GF-D8 (cell line): ENCODE measurements around the gene SORCS2.

Source experiments
- DNase-seq: peaks from one replicate; lab custom pipeline; 2025; lab: John Stamatoyannopoulos, UW

SORCS2 gene

DNA sequence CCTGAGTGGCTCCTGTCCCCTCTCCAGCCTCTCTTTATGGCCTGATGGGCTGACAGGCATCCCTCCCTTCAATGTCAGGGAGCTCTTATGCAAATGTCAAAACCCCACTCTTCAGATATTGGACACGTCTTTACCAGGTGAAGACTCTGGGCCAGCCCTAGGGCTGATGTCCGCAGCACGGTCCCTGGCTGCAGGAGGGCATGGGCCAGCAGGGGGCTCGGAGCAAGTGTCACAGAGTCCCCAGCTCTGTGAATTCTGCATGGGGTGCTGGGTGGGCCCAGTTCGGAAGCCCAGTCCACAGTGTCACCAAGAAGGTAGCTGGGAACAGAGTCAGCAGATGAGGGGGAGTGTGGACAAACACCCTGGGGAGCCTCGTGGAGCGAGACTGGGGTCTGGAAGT is 282.0 kb downstream of the SORCS2 start:
- DNase-seq, result no peak

DNA sequence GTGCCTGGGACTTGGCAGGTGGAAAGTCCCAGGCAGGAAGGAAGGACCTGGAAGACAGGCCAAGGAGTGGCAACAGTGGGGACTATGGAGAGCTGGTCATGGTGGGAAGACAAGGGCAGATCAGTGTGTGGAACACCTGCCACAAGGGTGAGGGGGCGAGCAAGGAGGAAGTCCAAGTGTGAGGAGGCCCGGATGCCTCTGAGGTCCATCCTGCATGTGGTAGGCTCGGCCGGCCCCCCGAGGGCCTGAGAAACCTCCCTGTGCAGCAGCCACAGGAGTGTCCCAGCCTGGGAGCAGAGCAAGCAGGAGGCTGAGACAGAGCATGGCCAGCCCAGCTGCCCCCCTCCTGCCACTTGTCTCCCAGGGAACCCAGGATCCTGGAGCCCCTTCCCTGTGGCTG is 282.9 kb downstream of the SORCS2 start:
- no peak for DNase-seq

DNA sequence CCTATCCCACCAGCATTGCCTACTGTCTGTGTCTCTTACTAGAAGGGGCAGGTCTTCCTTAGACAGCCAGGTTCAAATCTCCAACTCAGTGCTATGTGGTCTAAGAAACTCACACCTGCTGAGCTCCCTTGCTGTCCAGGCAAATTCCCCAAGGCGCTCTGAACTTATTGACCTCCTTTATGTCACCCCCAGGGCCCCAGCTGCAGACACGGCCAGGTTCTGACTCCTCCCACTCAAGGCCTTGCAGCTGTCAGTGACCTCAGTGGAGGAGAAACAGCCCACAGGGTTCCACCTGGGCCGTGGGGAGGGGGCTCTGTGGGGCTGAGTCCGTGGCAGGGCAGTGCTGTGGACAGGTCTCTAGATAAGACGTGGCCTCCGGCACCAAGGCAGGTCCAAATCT is 284.5 kb downstream of the SORCS2 start:
- DNase-seq, result no peak

DNA sequence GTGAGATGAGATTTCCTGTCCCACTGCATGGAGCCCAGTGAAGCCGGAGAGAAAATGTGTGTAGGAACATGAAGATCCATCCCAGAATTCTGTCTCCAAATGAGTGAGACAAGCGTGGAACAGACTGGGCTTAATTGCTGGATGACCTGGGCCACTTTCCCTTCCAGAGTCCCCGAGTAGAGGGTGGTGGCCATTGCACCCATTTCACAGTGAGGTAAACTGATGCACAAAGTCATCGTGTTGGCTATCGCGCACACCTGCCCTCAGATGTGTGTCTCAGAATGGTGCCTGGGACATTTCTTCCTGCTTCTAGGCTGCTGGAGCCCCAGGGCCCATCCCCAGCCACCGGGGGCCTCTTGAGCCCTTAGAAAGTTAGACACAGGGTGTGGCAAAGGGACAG is 285.4 kb downstream of the SORCS2 start:
- no peak for DNase-seq

DNA sequence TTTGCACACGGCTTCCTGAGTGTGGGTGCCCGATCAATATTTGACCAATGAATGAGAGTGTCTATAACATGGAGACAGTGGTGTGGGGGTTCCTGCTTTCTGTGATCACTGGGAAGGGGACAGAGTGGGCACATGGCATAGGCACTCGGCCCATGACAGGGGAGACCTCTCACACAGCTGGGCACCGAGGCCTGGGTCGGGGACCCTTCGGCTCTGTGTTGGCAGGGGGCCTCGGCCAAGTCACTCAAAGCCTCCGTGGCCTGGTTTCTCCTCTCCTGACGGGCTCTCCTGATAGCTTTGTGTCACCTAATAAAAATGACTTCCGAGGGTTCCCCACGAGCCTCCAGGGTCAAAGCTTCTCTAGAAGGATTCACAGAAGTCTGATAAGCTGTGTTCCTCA is 286.3 kb downstream of the SORCS2 start:
- no peak for DNase-seq

DNA sequence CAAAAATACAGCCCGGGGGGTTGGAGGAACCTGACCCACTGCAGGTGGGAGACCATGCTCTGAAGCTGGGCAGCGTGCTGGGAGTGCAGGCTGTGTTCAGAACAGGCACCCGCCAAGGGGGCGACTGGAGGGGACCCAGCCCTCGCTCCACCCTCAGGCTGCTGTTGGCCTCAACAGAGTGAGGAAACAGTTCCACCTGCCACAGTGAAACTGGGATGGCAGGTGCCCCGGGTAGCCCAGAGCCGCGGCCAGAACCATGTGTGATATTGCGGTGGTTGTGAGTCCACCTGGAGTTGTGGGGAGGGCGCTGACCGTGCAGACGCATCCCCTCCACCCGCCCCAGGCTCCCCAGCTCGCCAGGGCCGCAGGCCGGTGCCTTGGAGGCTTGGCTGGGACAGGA is 288.1 kb downstream of the SORCS2 start:
- DNase-seq, result no peak

DNA sequence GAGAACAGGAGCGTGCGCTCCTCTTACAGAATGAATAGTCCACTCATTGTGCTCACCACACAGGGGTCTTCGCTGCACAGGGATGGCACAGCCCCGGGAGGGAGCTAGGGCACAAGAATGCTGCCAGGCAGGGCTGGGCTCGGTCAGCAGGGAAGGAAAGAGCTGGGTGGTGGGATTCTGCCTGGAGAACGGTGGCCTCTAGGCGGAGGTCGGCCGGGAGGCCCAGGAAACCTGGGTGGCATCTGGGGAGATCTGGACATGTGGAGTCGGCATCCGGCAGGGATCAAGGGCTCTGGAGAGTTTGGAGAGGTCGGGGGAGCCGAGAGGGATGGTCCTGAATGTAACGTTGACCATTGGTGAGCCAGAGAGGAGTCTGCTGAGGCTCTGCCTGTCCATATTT is 288.9 kb downstream of the SORCS2 start:
- DNase-seq, result no peak

DNA sequence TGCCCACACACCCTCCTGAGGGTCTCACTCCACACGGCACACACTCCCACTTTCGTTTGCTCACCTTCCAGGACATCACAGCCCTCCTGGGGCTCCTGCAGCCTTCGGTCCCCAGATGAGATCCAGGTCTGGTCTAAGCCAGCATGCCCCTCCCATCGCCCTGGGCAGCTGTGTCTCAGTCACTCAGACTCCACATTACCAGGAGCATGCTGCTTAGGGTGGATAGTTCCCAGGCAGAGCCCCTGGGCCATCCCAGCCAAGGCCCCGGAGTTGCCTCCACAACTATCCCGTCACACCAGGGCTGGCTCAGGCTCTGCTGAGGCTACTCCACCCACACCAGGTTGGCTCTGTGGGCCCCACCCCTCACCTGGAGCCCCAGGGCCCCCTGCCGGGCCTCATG is 292.8 kb downstream of the SORCS2 start:
- no peak for DNase-seq

DNA sequence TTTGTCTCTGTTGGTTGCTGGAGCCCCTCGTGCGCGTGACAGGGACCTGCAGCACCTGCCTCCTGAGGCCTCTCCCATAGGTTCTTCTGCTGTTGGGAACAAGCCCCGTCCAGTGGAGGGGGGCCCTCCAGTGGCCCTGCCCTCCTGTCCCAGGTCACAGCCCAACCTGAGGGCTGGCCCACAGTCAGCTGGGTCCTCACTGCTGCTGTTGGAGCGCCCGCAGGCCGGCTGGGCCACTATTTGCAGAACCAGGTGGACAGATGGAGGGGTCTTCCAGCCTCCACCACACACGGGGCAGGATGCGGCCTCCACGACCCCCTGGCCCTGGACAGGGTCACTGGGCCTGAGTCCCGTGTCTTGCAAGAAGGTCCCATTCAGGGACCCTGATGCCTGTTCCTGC is 293.8 kb downstream of the SORCS2 start:
- DNase-seq, result no peak

DNA sequence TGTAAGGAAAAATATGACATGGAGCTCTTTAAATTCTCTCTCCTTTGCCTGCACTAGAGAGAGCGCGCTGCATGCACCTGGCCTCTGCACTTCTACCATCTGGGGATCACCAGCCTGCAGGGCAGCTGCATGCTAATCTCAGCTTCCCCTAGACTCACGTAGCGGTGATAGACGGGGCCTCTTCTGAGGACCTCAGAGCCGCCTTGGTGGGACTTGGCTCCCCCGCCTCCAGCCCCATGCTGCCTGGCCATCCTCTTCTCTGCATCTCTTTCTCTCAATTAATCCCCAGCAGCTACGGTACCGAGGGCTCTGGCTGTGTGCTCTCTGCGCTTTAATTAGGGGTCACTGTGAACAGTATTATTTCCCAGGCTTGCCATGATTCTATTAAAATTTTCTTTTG is 295.2 kb downstream of the SORCS2 start:
- no peak for DNase-seq

DNA sequence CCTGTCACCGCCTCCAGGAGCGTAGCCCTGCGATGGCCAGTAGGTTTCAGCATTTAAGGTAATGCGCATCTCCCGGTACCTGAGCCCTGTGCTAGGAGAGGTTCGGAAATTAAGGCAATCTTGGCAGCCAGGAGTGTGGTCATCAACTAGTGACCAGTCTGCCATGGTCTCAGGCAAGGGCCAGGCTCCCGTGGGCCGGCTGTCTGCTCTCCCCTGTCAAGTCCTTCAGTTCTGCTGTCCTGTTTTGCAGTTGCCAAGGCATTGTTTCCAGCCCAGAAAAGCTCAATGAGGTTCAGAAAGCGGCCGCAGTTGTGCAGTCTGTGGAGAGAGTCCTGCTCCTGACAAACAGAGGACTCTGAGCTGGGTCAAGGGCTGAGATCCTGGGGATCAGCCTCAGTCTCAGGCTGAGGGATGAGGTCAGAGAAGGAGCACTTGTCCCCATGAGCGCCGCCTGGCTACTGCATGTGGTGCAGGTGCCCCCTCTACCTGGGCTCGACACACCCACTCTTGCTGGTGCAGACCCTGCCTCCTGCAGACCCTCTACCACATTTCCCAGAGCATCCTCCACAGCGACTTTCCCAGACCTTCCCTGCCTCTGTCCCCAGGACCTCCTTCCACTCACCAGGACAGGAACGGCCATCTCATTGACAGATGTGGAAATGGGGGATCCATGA is 295.8 kb downstream of the SORCS2 start:
- DNase-seq, result no peak

DNA sequence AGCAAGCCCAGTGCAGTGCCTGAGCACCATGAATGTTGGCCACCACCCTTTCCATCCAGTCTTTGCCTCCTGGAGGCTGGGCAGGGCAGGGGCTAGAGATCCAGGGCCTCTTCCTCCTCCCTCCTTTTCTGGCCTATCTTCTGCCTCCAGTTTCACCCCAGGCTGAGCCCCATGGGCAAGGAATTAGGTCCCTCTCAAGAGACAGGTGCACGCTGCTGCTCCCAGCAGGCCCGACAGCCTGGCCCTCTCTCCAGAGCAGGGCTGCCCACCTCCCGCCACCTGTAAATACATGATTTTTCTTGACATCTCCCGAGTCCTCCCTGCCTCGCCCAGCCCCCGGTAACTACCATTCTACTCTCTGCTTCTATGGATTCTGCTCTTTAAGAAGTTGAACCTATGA is 299.6 kb downstream of the SORCS2 start:
- DNase-seq, result no peak

DNA sequence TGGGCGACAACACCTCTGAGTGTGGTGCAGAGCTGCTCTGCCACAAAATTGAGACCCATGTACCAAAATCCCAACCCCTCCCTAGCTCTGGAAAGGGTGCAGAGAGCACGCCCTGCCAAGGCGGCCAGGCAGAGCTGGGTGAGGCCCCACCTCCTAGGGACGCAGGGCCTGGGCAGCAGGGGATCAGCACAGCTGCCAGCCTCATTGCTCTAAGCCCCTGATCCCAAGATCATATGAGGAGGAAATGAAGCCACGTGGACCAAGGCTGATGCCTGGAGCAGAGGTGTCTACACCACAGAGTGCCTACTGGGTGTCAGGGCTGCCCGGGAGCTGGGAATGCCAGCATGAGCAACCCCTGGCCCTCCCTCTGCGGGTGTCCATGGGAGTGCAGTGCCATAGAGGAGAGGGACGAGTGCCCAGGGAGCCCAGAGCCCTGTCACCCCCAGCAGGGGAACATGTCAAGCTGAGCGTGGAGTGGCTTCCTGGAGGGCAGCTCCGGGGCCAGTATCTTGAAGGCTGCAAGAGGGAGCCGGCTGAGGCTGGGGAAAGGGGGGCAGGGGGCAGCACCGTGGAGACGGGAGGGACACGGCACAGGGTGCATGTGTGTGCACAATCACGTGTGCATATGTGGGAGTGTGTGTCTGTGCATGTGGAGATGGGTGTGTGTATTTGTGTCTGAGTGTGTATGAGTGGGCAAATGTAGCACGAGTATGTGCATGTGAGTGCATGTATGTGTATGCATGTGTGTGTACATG is 306.3 kb downstream of the SORCS2 start:
- no peak for DNase-seq

DNA sequence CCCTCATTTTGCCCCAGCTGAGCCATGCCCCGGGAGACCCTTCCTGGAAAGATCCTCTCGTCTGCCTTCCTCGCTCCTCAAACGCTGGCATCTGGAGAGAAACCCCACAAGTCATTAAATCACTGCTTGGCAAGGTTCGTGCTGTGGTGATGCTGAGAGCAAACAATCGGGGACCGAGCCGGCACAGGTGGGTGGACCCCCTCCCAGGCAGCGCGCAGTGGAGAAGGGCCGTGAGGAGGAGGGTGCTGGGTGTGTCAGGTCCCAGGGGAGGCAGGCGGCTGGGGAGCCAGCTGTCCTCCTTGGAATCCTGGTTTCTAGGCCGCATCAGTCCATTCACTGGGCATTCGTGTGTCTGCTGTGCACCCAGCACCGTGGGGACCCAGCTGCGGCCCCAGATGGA is 307.3 kb downstream of the SORCS2 start:
- DNase-seq, result no peak

DNA sequence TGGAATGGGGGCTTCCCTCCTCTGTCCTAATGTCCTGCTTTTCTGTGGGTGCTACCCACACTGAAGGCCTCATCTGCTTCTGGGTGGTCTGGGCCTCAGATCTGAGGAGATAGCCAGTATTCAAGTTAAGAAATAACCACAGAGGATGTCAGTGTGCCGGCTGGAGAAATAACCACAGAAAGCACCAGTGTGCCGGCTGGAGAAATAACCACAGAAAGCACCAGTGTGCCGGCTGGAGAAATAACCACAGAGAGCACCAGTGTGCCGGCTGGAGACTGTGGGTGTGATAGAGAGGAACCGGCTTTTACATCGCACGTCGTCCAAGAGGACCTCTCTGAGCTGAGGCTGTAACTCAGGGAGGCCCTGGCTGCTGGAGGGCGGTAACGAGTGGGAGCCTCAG is 308.1 kb downstream of the SORCS2 start:
- peak; percentile 10 for DNase-seq

DNA sequence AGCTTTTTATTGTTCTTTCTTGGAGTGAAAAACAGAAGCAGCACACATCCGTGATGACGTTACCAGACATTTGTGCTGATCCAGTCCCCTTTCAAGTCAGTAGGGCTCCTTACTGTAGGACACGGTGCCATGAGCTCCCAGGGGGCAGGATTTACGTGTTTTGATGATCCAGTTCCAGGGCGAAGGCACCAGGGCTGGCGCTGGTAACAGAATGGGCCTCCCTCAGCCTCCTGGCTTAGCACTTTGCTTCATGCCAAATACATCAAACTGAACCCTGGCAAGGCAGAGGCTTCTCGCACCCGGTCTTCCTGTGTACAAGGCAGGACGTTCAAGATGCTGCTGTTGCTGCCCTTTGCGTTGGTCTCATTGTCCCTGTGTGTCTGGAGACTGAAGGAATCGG is 309.0 kb downstream of the SORCS2 start:
- no peak for DNase-seq

DNA sequence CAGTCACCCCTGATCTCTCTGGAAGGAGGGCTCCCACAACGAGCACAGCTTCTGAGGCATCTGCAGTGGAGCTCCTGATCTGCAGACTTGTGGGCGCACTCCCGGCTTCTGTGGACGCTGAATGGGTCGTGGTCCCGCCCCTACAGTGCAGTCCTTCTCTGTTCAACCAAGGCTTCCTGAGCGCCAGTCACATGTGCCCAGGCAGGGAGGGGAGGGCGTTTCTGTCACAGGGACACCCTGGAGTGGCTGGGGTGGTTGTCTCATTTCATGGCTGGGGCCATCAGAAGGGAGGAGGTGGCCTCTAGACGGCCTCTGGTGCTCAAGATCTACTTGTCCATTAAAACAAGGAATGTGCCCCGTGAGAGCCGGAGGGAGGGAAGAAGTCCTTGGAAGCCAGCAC is 309.5 kb downstream of the SORCS2 start:
- DNase-seq, result no peak

DNA sequence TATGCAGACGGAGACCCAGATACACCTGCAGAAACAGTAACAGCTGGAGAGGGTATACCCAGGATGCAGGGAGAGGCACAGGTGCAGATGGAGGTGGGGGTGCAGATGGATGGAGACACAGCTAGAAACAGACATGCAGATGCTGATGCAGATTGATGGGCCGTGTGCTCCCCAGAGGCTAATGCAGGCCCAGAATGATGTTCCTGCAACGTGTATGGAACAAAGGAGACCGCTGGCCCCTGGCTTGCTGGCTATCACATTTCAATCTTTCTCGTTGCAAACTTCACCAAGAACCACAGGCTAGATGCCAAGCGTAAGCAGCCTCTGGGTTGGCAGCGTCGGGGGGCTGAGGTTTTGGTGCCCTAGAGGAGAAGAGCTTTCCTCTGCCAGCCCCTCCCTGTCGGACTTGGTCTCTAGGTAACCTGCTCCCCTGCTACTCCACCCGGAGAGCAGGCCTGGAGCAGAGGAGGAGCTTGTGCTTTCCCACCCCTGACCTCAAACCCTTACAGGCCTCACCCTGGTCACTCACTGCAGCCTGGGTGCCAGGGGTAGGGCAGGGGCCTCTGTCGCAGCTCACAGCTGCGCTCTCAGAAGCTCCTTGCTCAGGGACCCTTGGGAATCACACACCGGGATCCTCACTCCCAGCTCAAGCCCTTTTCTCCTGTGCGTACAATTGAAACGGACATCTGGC is 311.4 kb downstream of the SORCS2 start:
- no peak for DNase-seq

DNA sequence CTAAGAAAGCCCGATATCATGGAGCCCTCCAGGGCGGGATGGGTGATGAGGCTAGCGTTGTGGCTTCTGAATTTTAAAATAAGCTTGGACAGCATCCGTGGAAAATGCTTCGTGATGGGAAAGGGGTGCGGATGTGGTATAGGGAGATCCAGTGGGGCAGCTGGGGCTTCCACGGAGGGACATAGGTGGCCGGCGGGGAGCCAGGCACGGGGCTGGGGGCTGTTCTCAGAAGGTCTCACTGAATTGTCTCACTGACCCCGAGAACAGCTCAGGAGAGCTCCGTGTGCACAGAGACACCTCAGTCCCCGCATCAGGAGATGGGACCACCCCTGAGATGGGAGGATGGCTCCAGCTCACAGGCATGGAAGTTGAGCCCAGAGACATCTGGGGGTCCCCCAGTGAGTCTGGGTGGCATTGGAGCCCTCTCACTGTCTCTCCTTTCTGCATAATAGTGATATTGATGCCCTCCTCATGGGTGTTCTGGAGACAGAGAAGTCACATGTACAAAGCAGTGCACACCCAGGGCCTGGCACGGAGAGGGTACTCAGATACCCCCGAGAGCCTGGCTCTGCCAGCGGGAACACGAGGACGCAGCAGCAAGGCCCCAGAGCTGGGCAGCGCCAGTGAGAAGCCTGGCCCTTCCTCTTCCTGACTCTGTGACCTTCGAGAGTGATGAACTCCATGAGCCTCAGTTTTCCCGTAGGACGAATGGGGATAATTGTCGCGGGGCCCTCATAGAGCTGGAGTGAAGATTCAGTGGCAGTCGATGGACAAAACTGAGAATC is 313.0 kb downstream of the SORCS2 start:
- DNase-seq, result no peak

DNA sequence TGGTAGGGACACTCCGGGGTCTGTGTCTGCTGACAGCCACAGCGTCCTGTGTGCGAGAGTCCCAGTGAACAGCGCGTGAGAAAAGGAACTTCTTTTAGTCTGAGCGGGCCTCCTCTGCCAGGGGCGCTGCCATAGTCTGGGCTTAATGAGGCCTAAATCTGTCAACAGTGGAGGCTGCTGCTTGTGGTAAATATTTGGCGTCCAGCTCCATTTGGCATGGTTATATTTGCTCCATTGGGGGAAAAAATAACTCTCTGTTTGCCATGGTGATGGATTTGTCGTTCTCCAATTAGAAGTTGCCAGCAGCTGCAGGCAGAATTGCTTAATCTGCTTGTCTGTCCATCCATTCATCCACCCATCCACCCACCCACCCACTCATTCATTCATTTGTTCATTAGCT is 313.8 kb downstream of the SORCS2 start:
- no peak for DNase-seq

DNA sequence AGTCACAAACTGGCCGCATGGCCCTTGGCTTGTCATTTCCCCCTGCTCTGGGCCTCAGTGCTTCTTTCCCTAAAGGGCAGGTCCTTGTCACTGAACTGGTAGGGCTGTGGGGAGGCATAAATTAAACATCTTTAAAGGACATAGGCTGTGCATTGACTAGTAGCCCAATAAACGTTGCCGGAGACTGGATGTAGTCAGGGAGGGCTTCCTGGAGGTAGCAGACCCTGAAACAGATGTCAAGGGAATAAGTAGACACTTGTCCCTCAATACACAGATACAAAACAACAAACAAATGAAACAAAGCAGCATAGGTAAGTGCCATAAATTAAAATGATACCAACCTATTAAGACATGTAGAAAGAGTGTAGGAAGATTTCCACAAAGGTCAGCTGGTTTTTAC is 314.2 kb downstream of the SORCS2 start:
- DNase-seq, result no peak

DNA sequence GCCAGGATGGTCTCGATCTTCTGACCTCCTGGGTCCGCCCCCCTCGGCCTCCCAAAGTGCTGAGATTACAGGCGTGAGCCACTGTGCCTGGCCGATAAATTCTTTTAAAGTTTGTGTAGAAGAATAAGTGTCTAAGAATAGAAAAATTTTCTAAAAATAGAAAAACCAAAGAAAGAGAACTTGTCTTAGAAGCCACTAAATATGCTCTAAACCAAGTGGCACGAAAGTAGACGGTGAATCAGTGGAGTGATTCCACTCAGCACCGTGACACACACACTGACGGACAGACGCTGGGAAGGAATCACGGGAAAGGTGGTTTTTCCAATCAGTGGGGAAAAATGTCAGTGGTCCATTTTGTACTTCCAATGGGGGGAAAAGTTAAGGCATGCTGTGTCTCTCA is 315.0 kb downstream of the SORCS2 start:
- DNase-seq, result no peak

DNA sequence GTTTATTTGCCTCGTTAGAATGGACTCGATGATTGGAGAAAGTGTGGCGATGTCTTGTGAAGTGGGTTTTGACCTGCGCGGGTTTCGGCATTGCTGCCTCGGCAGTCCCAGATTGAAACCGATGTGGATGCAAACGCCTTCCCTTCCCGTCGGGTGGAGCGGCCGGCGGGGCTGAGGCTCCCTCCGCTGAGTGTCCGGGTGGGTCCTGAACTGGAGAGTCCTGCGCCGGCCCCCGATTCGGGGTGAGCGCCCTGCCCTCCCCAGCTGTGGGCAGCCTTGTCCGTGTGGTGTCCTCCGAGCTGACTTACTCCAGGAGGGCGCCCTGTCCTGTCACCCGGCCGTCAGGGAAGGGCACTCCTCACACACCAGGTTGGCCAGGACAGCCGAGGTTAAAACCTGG is 317.7 kb downstream of the SORCS2 start:
- no peak for DNase-seq
